Brain microvascular endothelial cell (primary cell): ENCODE results near the gene VENTX.

Experiments
- DNase-seq: peaks from one replicate; pipeline ENCODE4 v3.0.0-alpha.2; 2020
- H3K27ac ChIP-seq: fragments of 250-450 bp; sonication (Bioruptor Pico); 2 replicates; pipeline ENCODE4 v1.5.1; 2020; ENCODE audit warnings: mild to moderate bottlenecking, moderate library complexity
- H3K27me3 ChIP-seq: fragments of 250-450 bp; sonication (Bioruptor Pico); replicated peaks from 2 replicates; pipeline ENCODE4 v1.5.1; 2020; ENCODE audit warnings: mild to moderate bottlenecking
- H3K36me3 ChIP-seq: fragments of 250-450 bp; sonication (Bioruptor Pico); replicated peaks from 2 replicates; pipeline ENCODE4 v1.5.1; 2020; ENCODE audit warnings: mild to moderate bottlenecking
- H3K4me3 ChIP-seq: 2 replicates; pipeline ENCODE4 v1.5.1; 2011; ENCODE audit warnings: low read depth, mild to moderate bottlenecking, control low read depth, low read length, moderate library complexity
- CTCF ChIP-seq: IDR thresholded peaks from 2 replicates; pipeline ENCODE4 v1.5.1; 2011; ENCODE audit warnings: low read depth, mild to moderate bottlenecking, moderate library complexity, low read length, control low read depth, inconsistent platforms; ENCODE audit errors: missing control alignments
- in situ Hi-C: cut with HindIII; loops from 2 replicates; pipeline ENCODE4 v1.10.0; 2017; ENCODE audit warnings: low sequenced_read_pairs, low pct_ligation_motif_present

The VENTX gene

GRCh38 chr10:133281628-133282372 is 44.1 kb downstream of the VENTX start:
- Histone ChIP-seq H3K27ac (no peak overlapping the region), H3K36me3 (peaks cover 49% of the 10 kb centered on the region), H3K27me3 (no peaks in the 10 kb centered on the region), H3K4me3 (no peak overlapping the region)
- no peak for DNase-seq
- in situ Hi-C loops = no loop called here
- no peak for TF ChIP-seq CTCF

GRCh38 chr10:133282846-133283390 is 45.3 kb downstream of the VENTX start:
- H3K27me3 ChIP-seq = no peaks in the 10 kb centered on the region
- no peak for DNase-seq
- no peak overlapping the region for H3K4me3 ChIP-seq
- in situ Hi-C loops = no loop called here
- peaks cover 51% of the 10 kb centered on the region for H3K36me3 ChIP-seq
- TF ChIP-seq CTCF = no peak
- H3K27ac ChIP-seq = no peak overlapping the region

GRCh38 chr10:133283931-133284330 is 46.3 kb downstream of the VENTX start:
- no peak overlapping the region for H3K4me3 ChIP-seq
- H3K27ac ChIP-seq = no peak overlapping the region
- TF ChIP-seq CTCF = no peak
- no peaks in the 10 kb centered on the region for H3K27me3 ChIP-seq
- no peak for DNase-seq
- in situ Hi-C loops = no loop called here
- peaks cover 59% of the 10 kb centered on the region for H3K36me3 ChIP-seq

GRCh38 chr10:133285217-133285616 is 47.6 kb downstream of the VENTX start:
- H3K27me3 ChIP-seq = no peaks in the 10 kb centered on the region
- peaks cover 66% of the 10 kb centered on the region for H3K36me3 ChIP-seq
- H3K4me3 ChIP-seq = no peak overlapping the region
- no peak for DNase-seq
- no peak for TF ChIP-seq CTCF
- in situ Hi-C loops = no loop called here
- H3K27ac ChIP-seq = no peak overlapping the region

GRCh38 chr10:133286366-133286765 is 48.7 kb downstream of the VENTX start:
- TF ChIP-seq CTCF = no peak
- no peak for DNase-seq
- H3K4me3 ChIP-seq = no peak overlapping the region
- H3K27me3 ChIP-seq = no peaks in the 10 kb centered on the region
- in situ Hi-C loops = no loop called here
- no peak overlapping the region for H3K27ac ChIP-seq
- peaks cover 70% of the 10 kb centered on the region for H3K36me3 ChIP-seq
